ENCODE results near the gene VSTM5. TPM values are rescaled to one million over a fixed set of nuclear protein-coding genes. Genes with fewer than 3 reads are reported as not detected.

Gene VSTM5
- total and polyA plus RNA-seq, 2 of the 8 experiments (the other 6 are each of a cell fraction or from before 2014, with no cell fraction given) = 0.22 to 0.70 TPM

GRCh38 chr11:93814966-93815633, 35.3 kb downstream of the VSTM5 start (continued):
- TF ChIP-seq CHD7 (IDR thresholded peaks at IDR 0.05; ENCODE audit: insufficient replicate concordance, low read length) = no peak
- TF ChIP-seq PHF8 (conservative IDR thresholded peaks at IDR 0.05; ENCODE audit: low read depth, low read length) = no peak
- TF ChIP-seq SIX5 (IDR thresholded peaks at IDR 0.05; ENCODE audit: low read depth, low read length) = no peak
- no peak for TF ChIP-seq HDAC2 (IDR thresholded peaks at IDR 0.05; ENCODE audit: borderline replicate concordance in 1 of 2, low read depth in 2 of 2, low read length in 2 of 2)
- TF ChIP-seq YY1 (IDR thresholded peaks at IDR 0.05; ENCODE audit: low read depth, low read length) = no peak
- no peak for TF ChIP-seq CBX5 (IDR thresholded peaks at IDR 0.05; ENCODE audit: low read depth, low read length)
- TF ChIP-seq MAX (IDR thresholded peaks at IDR 0.05) = no peak
- no peak for TF ChIP-seq TBP (IDR thresholded peaks at IDR 0.05; ENCODE audit: low read depth, low read length)
- no peak for TF ChIP-seq EGR1 (IDR thresholded peaks at IDR 0.05; ENCODE audit: borderline replicate concordance, low read depth, low read length)
- TF ChIP-seq SP2 (IDR thresholded peaks at IDR 0.05; ENCODE audit: low read length) = no peak
- TF ChIP-seq BACH1 (IDR thresholded peaks at IDR 0.05; ENCODE audit: low read length) = no peak
